GM18520 (cell line): ENCODE data around the gene CDH4.
"Not testable (repeated sequence)": the region's sequence is repeated elsewhere in the genome, so short reads cannot be mapped to it uniquely, and the experiment has no call there.

Experiments used
- ATAC-seq: cut with Tn5 transposase; IDR thresholded peaks from one replicate; pipeline ENCODE4 v1.9.1; 2021; ENCODE audit not compliant: unreplicated experiment

CDH4 gene

DNA sequence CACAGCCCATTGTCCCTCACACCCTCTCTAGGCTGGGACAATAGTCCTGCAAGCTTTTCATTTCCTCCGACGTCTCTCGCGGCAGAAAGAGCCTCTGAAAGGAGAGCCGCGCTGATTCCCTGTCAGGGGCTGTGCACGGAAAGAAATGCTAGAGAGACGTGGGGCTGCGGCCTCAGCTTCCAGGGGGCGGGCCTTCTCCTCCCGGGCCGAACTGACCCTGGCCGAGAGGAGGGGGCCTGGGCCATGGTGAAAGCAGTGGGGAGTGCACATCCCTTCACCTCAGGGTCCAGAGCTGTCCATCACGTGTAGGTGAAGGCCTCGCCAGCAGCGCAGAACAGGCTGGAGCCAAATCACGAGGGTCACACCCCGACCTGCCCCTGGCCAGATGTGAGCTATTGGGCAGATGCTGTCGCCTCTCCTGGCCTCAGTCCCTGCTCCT, 593.2 kb downstream of the CDH4 start:
- no peak for ATAC-seq

DNA sequence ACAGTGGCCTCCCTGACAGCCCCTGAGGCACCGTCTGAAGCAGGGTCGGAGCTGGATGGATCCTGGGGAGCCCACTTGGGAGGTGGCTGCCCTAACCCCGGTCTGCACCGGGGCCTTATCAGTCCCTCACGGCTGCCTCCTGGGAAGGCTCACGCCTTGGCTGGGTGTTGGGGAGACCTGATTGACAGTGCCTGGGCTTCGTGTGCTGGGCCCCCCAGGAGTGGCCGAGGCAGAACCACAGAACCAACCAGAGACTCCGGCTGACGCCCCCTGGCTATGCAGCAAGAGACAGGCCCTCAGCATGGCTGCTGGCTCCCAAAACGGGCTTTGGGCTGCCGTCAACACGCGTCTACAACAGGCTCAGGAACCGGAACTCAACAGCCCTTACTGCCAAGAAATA, 594.0 kb downstream of the CDH4 start:
- no peak for ATAC-seq

DNA sequence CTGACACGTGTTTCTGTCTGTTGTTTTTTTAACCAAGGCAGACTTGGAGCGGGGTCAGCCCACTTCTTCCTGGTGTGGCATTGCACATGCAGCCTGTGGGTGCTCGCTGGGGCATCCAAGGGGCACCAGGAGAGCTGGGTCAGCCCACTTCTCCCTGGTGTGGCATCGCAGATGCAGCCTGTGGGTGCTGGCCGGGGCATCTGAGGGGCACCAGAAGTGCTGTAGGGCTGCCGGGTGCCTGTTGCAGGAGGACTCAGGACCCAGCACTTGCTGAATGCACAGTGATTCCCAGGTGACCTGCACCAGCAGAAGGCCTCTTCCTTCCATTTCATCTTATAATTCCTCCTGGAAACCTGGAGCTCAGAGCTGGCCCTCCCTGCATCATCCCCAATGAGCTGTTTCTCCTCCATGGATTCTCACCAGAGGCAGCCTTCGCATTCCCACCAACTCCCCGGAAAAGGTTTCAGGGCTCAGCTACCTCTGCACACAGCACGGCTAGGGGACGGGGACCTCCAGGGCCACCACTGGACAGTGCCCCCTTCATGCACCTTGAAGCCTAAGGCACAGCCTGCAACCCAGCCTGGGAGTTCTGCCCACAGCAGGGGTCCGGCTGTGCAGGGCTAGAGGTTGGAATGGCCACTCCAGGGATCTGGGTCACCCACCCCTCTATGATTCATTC, 594.8 kb downstream of the CDH4 start:
- ATAC-seq, result no peak

DNA sequence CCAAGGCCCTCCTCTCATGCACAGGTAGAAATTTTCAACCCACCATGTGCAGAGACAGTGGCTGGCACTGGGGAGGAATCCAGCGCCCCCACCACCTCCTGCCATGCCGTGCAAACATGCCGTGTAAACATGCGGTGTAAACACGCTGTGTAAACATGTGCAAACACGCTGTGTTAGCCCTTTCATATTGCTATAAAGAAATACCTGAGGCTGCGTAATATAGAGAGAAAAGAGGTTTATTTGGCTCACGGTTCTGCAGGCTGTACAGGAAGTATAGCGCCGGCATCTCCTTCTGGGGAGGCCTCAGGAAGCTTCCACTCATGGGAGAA, 595.3 kb downstream of the CDH4 start:
- no peak for ATAC-seq

DNA sequence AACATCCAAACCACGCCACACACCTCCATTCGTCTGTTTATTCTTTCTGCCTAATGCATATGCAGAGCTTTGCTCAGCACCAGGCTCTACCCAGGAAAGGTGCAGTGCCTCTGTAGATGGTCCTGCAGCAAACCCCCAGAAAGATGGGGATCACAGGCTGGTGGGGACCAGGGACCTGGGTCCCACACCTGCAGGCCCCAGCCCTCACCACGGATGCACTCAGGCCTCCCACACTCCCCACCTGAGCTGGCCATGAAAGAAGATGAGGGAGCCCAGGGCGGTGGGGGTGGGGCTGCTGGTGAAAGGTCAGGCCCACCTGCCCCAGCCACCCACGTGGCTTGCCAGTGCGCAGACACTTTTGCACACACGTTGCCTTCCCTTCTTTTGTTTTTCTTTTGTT, 595.9 kb downstream of the CDH4 start:
- no peak for ATAC-seq

DNA sequence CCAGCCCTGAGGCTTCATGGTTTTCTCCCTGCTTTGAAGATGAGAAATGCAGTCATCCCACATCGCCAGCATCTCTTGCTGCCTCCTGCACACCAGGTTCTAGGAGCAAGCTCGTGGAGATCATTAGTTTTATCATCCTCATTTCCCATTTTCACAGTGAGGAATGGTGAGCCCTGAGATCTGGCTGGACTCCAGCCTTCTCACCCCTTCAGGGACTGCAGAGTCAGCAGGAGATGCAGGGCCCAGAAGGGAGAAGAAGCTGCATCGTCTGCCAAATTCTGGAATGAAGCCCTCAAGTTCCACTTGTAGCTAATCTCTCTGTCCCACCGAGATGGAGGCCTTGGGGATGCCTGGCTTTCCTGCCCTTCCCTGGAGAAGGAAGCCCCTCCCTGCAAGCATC, 596.8 kb downstream of the CDH4 start:
- ATAC-seq, result no peak

DNA sequence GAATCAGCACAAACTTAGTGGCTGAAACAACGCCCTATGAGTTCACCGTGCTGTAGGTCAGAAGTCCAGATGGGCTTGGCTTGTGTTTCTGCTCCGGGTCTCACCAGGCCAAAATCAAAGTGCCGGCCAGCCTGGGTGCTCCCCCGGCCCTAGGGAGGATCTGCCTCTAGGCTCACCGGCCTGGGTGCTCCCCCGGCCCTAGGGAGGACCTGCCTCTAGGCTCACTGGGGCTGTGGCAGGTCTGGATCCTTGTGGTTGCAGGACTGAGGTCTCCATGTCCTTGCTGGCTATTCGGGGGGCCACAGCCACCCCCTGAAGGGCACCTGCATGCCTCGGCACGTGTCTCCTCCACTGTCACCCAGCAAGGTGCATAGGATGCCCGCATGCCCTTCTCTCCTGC, 597.3 kb downstream of the CDH4 start:
- ATAC-seq, result no peak

DNA sequence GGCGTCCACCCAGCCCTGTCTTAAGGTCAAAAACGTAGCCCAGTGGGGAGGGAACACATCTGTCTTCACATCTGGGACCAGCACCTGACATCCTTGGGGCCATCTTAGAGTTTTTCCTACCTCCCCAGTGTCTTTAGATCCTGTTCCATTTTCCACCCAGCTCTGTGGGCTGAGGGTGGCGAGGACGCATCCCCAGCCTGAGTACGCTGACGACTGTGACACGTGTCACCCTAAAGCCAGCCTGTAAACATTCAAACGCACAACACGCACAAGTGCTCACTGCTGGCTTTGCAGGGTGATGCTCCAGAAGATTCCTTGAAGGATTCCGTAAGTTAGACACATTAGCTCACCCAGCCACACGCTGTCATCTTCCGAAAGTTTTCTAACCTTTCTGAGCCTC, 597.8 kb downstream of the CDH4 start:
- no peak for ATAC-seq

DNA sequence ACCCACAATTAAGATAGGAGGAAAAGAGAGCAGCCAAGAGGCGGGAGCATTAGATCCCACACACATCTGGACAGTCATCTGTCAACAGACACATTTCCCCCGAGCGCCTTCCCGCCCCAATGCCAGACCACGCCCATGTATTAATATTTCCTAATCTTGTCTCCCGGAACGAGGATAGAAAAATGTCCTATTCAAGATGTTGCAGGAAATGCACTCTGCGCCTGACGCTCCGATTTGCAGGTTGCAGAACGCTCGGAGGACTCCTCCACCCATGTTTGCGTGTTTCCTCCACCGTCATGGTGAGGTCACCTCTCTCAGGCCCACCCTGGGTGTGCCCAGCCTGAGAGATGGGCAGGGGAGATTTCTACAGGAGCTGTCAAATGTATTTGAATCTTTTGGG, 598.4 kb downstream of the CDH4 start:
- ATAC-seq, result no peak

DNA sequence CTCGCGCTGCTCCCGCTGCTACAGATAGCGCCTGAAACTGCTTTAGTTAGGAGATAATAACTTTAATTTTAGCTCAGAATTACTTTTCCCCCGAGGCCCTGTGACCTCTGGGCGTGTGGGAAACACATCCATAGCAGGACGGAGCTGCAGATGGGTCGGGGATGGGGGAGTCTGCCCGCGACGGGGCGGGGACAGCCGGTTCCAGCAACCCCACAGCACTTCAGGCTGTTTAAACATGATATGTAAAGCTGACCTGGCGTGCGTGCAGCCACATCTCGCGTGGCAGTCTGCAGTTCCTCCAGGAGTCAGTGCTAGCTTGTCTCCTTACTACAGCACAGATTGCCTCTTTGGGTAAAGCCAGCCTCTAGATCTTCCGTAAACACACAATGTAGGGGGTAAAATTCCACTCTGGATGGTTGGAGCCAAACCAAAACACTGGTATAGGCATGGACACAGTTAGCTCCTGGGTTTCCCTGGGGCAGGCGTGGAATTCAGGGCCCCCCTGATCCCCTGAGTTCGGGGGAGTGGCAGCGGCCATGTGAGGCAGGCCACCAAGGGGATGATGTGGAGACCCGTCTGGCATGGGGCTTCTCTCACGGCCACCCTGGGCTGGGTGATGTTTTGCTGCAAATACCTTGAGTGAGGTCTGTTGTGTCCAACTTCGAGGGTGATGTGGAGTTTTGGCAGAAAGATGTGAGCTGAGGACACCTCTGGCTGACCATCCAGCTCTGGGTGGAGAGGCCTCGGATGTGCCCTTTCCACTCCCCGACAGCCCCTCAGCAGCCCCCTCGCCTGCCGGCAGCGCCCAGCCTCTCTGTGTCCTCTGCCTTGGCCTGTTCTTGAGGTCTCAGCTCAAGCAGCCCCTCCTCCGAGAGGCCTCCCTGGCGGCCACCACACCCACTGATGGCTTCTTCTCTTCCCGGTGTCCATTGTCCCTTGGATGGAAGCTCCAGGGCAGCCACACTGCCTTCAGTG, 599.2 kb downstream of the CDH4 start:
- ATAC-seq, result no peak

DNA sequence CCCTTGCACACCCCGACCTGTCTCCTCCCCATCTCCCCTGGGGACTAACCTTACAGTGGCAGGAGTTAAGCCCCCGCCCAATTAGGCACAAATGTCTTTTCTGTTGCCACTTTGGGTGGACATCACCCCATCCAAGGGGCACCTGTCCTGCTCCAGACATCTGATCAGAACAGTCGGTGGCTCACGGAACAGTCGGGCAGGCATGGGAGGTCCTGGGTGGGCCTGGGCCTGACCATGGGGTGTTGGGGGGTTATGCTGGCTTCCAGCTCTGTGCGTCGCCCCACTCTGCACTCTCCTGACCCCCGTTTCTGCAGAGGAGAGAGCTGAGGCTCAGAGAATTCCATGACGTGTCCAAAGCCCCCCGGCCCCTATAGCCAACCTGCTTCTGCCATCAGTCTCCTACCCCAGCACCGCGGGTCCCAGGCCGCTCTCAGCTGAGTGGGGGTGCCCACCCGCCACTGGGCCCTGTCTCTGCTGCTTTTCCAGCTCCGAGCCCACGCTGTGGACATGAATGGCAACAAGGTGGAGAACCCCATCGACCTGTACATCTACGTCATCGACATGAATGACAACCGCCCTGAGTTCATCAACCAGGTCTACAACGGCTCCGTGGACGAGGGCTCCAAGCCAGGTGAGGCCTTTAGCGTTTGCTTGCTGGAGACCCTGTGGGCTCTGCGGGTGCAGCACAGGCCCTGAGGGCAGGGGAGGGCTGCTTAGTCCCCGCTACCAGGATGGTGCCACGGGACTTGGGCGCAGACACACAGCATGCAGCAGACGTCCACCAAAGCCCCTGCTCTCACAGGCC, 600.4 kb downstream of the CDH4 start:
- ATAC-seq, result no peak

DNA sequence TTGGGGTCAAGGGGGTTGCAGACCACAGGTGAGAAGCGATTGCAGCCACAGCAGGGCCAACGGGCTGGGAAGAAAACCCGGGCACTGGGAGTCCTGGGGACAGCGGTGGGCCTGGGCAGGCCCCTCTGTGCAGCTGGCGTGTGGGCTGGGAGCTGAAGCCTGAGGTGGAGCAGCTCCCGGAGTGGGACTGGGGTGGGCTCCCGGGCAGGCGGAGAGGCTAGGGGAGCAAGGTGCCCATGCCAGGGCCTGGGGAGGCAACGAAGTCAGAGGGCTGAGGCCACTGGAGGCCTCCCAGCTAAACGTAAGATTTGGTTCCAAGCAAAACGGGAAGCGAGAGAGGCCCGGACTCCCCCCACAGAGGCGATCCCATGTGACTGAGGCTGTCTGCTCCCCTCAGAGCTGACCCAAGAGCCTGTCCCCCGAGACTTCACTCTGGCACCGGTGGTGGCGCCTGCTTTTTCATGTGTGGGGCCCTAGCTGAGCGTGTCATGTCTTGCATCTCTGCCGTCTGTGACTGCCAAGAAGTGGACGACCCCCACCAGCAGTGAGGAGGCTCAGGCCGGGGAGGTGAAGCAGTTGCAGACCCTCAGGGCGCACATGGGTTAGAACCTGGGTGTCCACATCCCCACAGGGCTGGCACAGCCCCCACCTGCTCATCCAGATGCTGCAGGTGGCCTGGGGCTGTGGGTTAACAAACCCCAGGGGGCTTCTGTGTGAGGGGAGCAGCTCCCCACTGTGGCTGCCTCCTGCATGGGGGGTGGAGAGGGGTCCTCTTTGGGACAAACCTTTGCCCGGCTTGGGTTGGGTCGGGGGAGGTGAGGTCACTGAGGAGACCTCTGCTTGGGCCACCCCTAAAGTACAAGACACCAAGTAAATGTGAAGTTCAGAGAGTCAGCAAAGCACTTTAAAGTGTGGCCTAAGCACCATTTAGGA, 601.3 kb downstream of the CDH4 start:
- no peak for ATAC-seq

DNA sequence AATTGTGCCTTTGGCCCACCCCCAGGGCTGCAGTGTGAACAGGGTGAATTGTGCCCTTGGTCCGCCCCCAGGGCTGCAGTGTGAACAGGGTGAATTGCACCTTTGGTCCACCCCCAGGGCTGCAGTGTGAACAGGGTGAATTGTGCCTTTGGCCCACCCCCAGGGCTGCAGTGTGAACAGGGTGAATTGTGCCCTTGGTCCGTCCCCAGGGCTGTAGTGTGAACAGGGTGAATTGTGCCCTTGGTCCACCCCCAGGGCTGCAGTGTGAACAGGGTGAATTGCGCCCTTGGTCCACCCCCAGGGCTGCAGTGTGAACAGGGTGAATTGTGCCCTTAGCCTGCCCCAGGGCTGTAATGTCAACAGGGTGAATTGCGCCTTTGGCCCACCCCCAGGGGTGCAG, 602.5 kb downstream of the CDH4 start:
- ATAC-seq, result not testable (repeated sequence)

DNA sequence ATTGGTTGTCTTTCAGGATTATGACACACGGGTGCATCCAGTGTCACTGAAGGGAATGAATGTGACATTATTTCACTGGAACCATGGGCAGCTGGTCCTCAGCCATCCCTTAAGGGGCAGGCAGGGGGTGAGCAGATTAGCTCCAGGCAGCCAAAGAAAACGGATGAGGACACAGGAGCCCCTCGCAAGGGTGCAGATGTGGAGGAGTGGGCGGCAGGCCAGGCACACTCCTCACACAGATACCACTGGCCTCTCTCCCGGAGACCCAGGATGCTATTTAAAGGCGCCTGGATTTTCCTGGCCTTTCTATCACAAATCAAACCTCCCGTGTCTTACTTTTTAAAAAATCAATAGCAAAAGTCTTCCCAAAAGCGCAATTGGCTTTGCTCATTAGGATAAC, 603.2 kb downstream of the CDH4 start:
- no peak for ATAC-seq

DNA sequence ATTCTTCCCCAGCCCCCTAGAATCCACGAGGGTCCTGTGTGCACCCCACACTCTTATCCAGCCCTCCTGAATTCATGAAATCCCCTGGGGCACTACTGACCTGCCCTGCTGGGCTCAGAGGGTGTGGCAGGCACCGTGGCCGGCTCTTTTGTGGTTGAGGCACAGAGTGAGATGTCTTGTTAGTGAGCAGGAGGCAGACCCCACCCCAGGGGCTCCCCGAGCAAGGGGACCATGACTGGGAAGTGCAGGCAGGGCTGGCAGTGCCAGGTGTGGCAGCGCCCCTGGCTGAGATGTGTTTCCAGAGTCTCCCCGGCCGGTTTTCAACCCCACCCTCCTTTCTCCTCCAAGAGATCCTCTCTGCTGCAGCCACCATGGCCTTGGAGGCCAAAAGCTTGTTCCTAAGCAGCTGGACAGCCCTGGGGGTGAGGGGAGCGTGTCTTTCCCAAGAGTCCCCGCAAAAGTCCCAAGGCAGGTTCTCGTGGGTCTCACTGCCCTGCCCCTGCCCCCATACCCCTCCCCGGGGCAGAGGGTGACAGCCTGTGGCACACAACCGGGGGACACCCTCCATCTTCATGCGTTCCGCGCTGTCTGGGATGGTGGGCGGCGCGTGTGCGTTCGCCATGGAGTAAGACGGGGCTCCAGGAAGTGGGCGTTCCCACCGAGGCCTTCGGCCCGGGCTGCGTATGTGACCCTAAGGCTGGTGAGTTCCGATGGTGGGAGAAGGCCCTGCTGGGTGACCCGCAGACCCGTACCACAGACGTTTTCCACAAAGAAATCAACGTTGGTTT, 604.8 kb downstream of the CDH4 start:
- ATAC-seq, result no peak

DNA sequence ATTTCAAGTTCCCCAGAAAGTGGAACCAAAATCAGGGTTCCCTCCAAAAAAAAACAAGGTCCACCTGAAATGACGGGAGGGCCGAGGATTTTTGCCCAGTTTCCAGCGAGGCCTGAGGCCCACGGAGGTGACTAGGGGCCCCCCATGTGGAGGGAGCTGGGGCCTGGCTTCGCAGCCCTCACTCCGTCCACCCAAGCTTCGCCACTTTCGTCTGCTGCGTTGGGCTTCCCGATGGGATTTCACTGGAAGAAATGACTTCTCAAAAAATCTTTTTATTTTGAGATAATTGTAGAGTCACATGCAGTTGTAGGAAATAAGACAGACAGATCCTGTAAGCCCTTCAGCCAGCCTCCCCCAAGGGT, 605.3 kb downstream of the CDH4 start:
- ATAC-seq, result no peak

DNA sequence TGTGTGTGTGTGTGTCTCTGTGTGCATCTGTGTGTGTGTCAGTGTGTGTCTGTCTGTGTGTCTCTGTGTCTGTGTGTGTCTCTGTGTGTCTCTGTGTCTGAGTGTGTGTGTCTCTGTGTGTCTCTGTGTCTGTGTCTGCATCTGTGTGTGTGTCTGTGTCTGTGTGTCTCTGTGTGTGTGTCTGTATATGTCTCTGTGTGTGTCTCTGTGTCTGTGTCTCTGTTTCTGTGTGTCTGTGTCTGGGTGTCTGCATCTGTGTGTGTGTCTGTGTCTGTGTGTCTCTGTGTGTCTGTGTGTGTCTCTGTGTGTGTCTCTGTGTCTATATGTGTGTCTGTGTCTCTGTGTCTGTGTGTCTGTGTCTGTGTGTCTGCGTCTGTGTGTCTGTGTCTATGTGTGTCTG, 605.8 kb downstream of the CDH4 start:
- no peak for ATAC-seq

DNA sequence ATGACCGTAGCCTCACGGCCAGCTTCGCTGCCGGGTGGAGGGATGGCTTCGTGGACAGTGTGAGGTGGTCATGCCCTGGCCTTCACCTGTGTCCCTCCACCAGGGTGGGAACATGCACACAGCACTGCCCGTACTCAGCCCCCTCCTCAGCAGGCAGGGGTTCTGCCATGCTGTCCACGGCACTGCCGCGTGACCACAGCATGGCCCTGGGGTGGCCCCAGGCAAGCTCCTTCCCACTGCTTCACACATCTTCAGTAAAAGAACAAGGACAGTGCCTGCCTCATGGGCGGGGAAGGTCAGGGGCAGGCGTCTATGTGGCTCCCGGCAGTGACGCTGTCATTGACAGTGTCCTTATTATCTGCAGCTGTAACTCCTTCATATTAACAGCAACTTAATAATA, 607.7 kb downstream of the CDH4 start:
- no peak for ATAC-seq

DNA sequence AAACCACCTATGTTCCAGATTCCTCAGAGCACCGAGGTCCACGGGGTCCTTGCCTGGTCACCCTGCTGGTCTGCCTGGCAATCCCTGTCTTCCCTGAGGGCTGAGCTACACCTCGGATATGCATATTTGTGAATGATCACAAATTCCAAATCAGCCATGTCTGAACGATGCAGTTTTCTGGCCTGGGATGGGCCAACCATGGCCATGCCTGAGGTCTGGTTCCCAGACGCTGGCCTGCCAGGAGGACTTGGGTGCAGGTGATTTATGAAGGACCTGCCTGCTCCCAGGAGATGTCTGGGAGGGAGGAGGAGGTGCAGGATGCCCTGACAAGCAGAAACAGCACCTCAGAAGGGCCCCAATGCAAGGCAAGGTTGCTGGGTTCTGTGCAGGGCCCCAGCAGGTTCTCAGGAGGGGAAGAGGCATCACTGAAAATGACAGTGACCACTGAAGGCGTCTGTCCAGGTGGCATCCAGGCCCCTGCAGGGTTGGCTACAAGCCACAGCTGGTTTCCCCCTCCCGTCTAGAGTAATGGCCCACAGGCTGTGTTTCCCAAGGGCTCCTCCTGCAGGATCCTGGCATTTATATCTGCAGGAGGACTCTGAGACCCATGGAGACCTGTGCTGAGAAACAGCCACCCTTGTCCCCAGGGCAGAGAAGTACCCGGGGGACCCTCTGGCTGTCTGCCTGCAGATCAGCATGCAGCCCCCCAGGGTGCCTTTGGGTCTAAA, 608.4 kb downstream of the CDH4 start:
- no peak for ATAC-seq
